IPS-NIHi7 (cell line): Measurements from ENCODE around the gene GINS3.

Source experiments
- DNase-seq: peaks from one replicate; pipeline ENCODE4 v3.0.0; 2012; ENCODE audit warnings: mixed read lengths; ENCODE audit errors: extremely low spot score

The GINS3 gene

DNA sequence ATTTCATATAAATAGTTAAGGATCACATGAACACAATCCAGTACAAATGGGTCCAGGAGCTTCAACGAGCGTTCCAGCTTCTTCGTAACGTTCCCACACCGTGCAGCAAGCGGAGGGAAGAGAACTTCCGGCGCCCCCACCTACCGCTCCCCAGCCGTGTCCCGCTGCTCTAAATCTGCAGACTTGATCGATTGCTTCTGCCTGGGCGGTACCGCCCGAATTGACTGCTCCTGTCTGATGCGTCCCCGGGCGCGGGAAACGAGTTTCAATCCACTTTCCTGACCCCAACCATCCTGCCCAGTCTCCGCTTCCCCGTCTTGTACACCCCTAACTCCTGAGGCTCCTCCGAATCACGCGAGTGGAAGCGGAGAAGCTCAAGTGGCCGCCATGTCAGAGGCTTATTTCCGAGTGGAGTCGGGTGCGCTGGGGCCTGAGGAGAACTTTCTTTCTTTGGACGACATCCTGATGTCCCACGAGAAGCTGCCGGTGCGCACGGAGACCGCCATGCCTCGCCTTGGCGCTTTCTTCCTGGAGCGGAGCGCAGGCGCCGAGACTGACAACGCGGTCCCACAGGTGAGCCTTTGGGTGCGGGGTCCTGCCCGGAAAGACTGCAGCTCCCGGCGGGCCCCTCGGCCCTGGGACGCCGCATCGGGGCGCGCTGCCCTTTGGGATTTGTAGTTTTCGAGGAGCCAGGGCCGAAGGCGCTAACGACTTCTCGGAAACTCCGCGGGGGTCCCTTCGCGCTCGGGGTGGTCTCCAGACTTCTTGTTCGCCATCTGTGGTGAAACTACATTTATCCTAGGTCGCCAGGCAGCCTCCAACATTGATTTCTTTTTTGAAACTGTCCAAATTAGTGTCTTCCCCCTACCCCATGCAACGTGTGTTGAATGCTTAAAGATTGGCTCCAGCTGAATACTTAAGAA lies at the start of gene GINS3:
TSS of gene GINS3 (plus strand) at position 257 of the 923 bp plus-strand sequence. CDS start at position 388, 131 bp downstream.
- DNase-seq = peak; percentile 96

DNA sequence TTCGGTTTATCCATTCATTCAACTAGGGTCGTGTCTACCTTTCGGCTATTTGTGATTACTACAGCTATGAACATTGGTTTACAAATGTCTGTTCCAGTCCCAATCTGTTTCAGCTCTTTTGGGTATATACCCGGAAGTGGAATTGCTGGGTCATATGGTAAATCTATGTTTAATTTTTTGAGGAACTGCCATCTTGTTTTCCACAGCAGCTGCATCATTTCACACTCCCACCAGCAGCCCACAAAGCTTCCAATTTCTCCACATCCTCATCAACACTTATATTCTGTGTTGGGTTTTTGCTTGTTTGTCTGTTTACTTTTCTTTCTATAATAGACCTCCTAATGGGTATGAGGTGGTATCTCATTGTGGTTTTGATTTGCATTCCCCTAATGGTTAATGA lies 48.7 kb upstream of the GINS3 start:
- no peak for DNase-seq

DNA sequence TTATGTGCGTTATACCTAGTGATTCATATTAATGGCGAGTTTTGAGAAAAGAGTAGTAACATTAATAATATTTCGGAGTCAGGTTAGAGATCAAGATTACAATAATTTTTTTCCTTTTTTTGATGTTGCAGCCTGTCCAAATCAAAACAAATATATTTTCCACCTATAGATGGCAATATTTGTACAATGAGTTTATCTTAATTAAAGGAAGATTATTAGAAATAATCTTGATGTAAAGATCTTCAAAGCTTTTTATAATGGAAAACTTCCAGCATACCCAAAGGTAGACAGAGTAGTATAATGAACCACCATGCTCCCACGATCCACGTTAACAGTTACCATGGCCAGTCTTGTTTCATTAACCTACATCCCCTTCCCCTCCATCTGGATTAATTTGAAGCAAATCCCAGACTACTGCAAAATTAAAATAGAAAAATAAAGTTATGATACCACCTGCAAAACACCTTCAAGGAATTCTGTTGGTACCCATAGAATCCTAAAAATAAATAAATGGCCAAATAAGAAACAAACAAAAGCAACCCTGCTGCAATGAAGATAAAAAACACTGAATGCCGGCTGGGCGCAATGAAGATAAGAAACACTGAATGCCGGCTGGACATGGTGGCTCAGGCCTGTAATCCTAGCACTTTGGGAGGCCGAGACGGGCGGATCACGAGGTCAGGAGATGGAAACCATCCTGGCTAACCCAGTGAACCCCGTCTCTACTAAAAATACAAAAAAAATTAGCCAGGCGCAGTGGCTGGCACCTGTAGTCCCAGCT lies 46.5 kb upstream of the GINS3 start:
- no peak for DNase-seq

DNA sequence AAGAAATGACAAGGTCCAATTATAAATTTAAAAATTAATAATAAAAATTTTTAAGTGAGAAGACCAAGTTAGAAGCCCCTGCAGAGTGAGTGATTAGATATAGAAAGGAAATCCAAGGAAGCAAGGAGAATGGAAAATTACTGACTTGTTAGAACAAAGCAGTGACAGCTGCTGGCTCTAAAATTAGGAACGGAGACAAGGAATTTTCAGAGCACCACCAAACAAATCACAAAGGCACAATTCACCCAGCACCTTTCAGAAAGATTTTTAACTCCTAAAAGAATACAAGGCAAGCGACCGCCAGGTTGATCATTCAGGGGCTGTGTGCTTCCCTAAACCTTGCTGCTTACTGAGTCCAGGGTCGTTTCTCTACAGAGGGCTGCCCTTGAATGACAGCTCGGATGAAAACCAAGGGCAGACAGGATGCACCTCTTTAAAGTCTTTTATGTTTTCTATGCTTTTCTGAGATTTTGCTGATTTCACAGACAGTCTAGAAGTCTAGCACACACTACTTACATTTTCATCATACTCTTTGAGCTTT lies 45.4 kb upstream of the GINS3 start:
- DNase-seq = no peak

DNA sequence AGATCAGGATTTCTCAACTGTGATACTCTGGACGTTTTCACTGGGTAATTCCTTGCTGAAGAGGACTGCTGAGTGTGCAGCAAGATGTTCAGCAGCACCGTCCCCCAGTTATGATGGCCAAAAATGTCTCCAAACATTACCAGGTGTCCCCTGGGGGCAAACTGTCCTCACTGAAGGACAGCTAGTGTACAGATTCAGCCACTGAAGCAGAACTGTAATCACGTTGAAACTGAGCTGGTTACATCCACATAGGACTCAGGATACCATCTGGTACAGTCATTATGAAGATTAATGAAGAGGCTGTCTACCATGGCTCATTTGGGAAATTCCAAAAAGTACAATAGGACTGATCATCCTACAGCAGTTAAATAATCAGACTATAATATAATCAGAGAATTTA lies 43.3 kb upstream of the GINS3 start:
- no peak for DNase-seq

DNA sequence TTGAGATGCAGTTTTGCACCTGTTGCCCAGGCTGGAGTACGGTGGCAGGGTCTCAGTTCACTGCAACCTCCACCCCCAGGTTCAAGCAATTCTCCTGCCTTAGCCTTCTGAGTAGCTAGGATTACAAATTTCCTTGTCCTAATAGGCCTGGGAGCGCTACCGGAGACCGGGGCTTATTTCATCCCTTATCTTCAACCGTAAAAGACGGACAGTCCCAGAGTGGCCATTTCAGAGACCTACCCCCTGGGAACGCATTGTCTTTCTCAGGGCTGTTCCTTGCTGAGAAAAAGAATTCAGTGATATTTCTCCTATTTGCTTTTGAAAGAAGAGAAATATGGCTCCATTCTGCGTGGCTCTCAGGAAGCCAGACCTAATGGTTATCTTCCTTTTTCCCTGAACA lies 39.6 kb upstream of the GINS3 start:
- DNase-seq = no peak

DNA sequence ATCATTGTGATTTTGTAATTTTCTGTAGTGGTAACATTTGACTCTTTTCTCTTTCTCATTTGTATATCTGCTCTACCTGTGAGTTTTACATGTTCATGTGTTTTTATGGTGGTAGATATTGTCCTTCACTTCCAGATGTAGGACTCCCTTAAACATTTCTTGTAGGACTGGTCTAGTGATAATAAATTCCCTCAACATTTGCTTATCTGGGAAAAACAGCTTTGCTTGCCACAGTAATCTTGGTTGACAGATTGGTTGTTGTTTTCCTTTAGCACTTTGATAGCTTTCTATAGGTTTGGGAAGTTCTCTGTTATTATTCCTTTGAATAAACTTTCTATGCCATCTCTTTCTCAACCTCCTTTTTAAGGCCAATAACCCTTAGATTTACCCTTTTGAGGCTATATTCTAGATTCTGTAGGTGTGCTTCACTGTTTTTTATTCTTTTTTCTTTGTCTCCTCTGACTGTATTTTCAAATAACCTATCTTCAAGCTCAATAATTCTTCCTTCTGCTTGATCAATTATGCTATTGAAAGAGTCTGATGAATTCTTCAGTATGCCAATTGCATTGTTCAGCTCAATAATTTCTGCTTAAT lies 32.1 kb upstream of the GINS3 start:
- DNase-seq = no peak

DNA sequence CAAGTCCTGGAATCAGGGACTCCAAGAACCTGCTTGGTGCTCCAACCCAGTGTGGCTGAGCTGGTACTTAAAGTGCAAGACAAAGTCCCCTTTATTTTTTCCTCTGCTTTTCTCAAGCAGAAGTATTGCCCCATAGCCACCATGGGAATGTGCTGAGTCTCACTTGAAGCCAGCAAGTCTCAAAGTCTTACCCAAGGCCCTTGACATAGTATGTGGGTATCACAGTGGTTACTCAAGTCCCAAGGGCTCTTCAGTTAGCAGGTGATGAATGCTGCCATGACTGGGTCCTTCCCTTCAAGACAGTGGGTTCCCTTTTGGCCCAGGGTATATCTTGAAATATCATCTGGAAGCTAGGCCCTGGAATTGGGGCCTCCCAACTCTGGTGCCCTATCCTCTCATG lies 30.5 kb upstream of the GINS3 start:
- no peak for DNase-seq

DNA sequence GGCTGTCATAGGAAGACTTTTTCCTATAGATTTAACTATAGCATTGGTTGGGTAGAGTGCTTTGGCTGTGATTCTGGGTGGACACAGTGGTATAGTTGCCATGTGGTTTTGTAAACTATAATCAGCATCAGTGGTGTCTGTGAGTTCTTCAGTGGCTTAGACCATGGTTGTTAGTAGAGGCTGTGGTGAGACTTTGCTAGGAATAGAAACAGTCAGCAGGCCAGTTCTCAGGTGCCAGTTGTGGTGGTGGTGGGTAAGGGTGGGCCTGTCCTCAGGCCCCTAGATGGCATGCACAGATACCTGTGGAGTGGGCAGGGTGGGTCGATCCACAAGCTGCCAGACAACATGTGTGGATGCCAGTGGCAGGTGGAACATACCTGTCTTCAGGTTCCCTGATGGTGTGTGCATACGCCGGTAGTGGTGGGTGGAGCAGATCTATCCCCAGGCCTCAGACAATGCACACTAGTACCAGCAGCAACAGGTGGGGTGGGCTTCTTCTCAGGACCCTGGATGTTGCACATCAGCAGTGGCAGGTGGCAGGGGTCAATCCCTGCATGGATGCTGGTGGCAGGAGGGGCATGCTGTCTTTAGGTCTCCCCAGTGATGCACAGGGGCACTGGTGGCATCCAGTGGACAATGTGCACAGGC lies 28.4 kb upstream of the GINS3 start:
- no peak for DNase-seq

DNA sequence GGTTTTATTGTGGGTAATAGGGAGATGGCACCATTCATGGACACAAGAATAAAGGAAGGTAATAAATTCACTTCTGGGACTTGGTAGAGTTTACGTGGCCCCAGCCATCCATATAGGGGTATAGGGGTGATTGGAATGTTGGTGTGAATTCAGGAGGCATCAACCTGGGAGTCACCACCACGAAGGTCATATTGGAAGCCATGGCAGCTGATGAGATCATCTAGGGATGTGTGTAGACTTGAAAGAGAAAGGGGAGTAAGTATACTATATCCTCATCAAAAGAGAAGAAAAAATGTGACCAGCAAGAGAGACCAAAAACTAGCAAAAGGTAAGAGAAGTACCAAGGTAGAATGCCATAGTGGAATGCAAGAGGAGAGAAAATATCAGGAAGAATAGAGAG lies 26.6 kb upstream of the GINS3 start:
- DNase-seq = no peak

DNA sequence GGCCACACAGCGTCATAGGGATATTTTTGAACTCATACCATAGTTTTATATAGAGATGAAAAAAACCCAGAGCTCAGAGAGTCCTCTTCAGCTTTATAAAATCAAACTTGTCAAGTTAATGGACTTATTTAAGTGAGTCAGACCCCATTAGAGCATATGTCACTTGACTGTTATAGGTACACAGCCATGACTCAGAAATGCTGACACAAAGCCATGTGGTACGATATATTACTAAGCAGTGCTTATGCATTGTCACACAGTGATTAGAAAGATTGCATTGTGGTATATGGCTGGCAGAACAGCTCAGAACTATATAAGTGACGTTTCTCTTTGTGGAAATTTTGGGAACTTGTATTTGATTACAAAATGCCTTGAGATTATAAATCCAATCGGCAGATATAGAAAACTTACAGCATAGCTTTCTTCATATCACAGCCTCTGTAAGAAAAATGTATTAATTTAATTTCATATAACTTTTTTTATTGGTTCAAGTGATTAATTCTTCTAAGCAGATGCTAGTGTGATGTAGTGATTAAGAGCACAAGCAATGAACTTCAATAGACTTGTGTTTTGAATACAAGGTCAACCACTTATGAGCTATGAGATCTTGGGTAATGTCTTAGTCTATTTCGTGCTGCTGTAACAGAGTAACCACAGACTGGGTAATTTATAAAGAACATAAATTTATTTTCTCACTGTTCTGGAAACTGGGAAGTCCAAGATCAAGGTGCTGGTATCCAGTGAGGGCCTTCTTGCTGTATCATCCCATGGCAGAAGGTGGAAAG lies 25.8 kb upstream of the GINS3 start:
- DNase-seq = no peak

DNA sequence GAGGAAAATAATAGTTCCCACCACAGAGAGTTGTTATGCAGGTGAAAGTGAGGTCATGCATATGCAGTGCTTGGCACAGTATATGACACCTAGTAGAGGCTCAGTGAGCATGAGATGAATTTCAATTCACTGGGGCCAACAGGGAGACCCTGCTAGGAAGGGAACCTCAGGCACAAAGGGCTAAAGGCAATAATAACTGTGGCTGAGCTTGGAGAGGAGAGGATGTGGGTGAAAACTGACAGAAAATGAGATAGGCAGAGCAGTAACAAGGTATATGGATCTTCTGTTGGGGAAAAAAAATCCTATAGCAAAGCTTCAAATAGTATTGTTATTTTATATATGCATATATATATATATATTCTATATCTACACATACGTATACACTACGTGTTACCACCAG lies 25.0 kb upstream of the GINS3 start:
- DNase-seq = no peak

DNA sequence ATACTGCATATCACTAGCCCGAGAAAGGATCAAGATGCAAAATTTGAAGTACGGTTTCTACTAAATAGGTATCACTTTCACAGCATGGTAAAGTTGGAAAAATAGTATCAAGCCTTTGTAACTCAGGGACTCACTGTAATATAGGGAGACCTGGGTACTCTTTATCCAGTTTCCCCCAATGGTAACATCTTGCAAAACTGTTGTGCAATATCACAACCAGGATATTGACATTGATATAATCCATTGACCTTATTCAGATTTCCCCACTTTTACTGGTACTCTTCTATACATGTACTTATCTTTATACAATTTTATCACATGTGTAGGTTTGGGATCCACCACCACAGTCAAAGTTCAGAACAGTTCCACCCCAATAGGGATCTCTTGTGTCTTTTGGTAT lies 20.4 kb upstream of the GINS3 start:
- DNase-seq = no peak

DNA sequence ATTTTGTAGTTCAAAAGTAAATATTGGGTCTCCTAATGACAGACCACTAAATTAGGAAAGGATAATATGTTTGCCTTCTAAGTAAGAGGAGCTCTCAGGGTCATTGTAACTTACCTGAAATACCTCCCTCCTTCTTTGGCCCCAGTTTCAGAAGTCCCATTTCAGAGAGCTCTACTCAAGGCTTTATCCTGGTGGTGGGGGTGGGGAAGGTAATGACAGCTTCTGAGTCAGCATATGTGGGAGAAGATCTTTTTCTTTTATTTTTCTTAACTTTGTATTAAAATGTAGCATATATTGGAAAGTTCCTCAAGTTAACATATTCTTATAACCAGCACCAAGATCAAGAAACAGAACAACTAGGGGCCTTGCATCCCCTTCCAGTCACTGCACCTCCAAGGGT lies 16.9 kb upstream of the GINS3 start:
- no peak for DNase-seq

DNA sequence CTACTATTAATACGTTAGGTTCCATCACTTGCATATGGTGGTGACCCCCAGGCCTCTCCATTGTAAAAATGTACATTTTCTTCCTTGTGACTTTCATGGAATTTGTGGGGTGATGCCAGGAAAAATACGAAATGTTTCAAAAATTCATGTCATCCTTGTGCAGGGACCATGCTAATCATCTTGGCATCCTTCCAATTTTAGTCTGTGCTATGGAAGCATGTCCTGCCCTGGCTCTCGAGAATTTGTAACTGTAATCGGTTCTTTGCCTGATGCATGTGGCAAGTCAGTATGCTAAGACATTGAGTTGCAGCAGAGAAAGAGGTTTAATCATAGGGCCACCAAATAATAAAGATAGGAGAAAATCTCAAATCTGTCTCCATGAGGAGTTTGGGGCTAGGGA lies 14.3 kb upstream of the GINS3 start:
- no peak for DNase-seq

DNA sequence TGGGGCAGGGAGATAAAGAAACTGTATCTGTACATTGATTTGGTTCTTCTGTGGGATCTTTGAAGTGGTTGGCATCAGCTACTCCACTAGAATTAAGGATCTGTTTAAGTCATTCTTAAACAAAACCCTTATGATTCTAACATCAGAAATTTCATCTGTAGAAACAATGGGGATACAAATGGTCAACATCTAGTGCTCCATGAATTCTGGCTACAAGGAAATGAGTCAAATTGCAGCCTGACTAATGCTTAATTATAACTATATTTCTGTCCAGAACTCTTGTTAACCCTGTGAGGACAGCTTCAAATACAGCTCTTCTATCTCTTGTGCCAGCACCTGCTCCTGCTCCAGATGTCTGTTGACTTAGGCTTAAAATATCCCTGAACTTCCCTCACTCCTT lies 13.9 kb upstream of the GINS3 start:
- DNase-seq = no peak

DNA sequence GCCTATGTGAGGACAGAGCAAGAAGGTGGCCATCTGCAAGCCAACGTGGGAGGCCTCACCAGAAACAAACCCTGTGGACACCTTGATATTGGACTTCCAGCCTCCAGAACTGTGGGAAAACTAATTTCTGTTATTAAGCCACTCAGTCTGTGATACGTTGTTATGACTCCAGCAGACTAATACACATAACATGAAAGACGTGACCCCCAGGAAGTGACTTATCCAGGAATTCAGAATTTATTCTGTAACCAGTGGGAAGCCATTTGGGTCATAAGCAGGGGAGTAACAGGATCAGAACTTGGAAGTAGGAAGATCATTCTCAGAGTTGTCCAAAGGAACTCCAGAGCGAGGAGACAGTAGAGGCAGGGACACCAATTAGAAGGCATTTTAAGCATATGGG lies 12.5 kb upstream of the GINS3 start:
- no peak for DNase-seq

DNA sequence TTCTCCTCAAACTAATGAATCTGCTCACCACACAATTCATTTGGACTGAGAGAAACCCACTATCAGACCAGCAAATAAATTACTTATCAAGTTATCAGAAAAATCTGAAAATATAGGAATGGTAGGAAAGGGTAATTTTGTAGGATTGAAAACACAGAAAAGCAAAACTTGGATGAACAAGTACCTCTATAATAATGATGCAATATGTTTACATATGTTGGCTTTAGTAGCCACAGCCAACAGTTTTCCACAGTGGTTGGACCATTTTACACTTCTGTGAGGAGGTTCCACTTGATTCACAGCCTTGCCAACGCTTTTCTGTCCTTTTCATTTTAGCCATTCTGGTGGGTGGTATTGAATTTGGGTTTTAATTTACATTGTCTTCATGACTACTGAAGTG lies 10.6 kb upstream of the GINS3 start:
- no peak for DNase-seq

DNA sequence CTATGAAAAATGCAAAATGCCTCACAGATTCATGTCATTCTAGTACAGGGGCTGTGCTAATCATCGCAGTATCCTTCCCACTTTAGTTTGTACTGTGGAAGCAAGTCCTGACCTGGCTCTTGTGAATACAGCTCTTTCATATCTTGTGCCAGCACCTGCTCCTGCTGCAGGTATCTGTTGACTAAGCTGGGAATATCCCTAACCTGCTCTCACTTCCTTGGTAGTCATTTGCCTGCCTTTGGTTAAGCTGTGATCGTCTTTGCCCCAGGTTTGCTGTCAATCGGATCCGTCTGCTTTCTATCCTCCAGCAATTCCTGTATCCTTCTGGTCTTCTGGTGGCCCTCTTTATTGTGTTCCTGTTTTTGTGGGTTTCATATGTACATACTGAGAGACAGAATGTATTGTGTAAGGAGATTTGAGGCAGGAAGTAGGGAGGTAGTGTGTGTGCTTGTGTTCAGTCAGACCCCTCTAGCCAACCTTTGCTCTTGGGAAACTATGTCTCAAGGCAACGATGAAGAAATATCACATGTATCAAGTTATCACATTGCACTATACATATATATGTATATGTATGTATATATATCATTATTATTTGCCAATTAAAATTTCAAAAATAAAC lies 7.7 kb upstream of the GINS3 start:
- DNase-seq = no peak

DNA sequence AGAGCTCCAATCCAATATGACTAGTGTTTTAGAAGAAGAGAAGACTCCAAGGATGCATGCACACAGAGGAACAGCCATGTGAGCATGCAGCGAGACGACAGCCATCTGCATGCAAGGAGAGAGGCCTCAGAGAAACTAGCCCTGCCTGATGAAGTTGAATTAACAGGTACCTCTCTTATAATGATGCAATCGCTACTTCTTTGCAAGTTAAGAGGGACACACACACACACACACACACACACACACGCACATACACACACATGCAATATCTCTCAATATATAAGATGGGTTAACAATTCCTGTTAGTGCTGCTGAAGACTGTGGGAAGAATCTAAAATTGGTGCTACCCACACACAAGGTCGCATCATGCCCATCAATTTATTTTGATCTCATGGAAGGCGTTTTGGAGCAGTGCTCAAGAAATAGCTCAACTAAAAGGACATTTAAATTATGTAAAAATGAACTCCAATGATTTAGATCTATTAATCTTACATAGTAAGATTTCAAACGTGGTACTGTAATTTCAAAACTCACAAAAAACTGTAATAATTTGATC lies 7.0 kb upstream of the GINS3 start:
- no peak for DNase-seq
